Mesenchymal stem cell (in vitro differentiated cells and primary cell): ENCODE results near the gene NKD2.

ENCODE experiments used
- DNase-seq: peaks from one replicate; pipeline ENCODE4 v3.0.0-alpha.2; 2013
- H2AFZ ChIP-seq: one replicate; pipeline ENCODE4 v1.6.1; 2013; ENCODE audit warnings: low read depth, mild to moderate bottlenecking, control low read depth, inconsistent platforms, low read length, moderate library complexity
- H2AK5ac ChIP-seq: 2 replicates; pipeline ENCODE4 v1.6.1; 2013; ENCODE audit warnings: low read length, moderate library complexity, mild to moderate bottlenecking, inconsistent platforms; ENCODE audit not compliant: severe bottlenecking
- H2BK120ac ChIP-seq: one replicate; pipeline ENCODE4 v1.6.1; 2013; ENCODE audit warnings: low read depth, mild to moderate bottlenecking, inconsistent platforms, low read length, moderate library complexity
- H2BK12ac ChIP-seq, 2 experiments: one replicate each; pipeline ENCODE4 v1.6.1; 2013; ENCODE audit warnings: inconsistent platforms in 2 of 2, low read length in 2 of 2, mild to moderate bottlenecking in 2 of 2, moderate library complexity in 2 of 2, control low read depth in 1 of 2
- H2BK15ac ChIP-seq: one replicate; pipeline ENCODE4 v1.6.1; 2013; ENCODE audit warnings: mild to moderate bottlenecking, low read depth, inconsistent platforms; ENCODE audit not compliant: poor library complexity, severe bottlenecking
- H2BK5ac ChIP-seq: 2 replicates; pipeline ENCODE4 v1.6.1; 2013; ENCODE audit warnings: low read depth, mild to moderate bottlenecking, low read length, control low read depth, inconsistent platforms; ENCODE audit not compliant: poor library complexity, severe bottlenecking
- H3K14ac ChIP-seq, 2 experiments: one replicate each; pipeline ENCODE4 v1.6.1; 2013; ENCODE audit warnings: inconsistent platforms in 2 of 2, low read length in 2 of 2, control low read depth in 1 of 2, mild to moderate bottlenecking in 1 of 2, moderate library complexity in 1 of 2
- H3K18ac ChIP-seq, 2 experiments: one replicate each; pipeline ENCODE4 v1.6.1; 2013; ENCODE audit warnings: inconsistent platforms in 2 of 2, low read length in 2 of 2, control low read depth in 1 of 2, low read depth in 1 of 2, mild to moderate bottlenecking in 1 of 2
- H3K23ac ChIP-seq, 2 experiments: one replicate each; pipeline ENCODE4 v1.6.1; 2013; ENCODE audit warnings: inconsistent platforms in 2 of 2, low read length in 2 of 2, mild to moderate bottlenecking in 2 of 2, moderate library complexity in 2 of 2, control low read depth in 1 of 2
- H3K27ac ChIP-seq: 2 replicates; pipeline ENCODE4 v1.5.1; 2013; ENCODE audit warnings: mild to moderate bottlenecking, moderate library complexity, low read length, control low read depth, inconsistent platforms; ENCODE audit not compliant: poor library complexity, severe bottlenecking
- H3K27me3 ChIP-seq, 2 experiments: 2 replicates each; pipeline versions ENCODE4 v1.6.1 to v1.7.0; 2013; ENCODE audit warnings: low read length in 2 of 2, mild to moderate bottlenecking in 2 of 2, moderate library complexity in 2 of 2, control low read depth in 1 of 2, inconsistent platforms in 1 of 2; ENCODE audit not compliant: control insufficient read depth in 1 of 2, insufficient read depth in 1 of 2
- H3K36me3 ChIP-seq, 2 experiments: 2 replicates each; pipeline versions ENCODE4 v1.6.1 to v1.7.0; 2013; ENCODE audit warnings: low read length in 2 of 2, control low read depth in 1 of 2, inconsistent platforms in 1 of 2, low read depth in 1 of 2, mild to moderate bottlenecking in 1 of 2; ENCODE audit not compliant: insufficient read depth in 2 of 2, control insufficient read depth in 1 of 2
- H3K4ac ChIP-seq, 2 experiments: one replicate each; pipeline ENCODE4 v1.6.1; 2013; ENCODE audit warnings: inconsistent platforms in 2 of 2, low read length in 2 of 2, mild to moderate bottlenecking in 2 of 2, moderate library complexity in 2 of 2, control low read depth in 1 of 2, low read depth in 1 of 2
- H3K4me1 ChIP-seq: 2 replicates; pipeline ENCODE4 v1.6.1; 2013; ENCODE audit warnings: low read depth, low read length, control low read depth; ENCODE audit not compliant: control insufficient read depth, insufficient read depth
- H3K4me2 ChIP-seq: 2 replicates; pipeline ENCODE4 v1.6.1; 2013; ENCODE audit warnings: low read length, mild to moderate bottlenecking, inconsistent platforms; ENCODE audit not compliant: poor library complexity, severe bottlenecking
- H3K4me3 ChIP-seq, 2 experiments: 2 replicates each; pipeline versions ENCODE4 v1.5.1 to v1.7.0; 2013; ENCODE audit warnings: low read length in 2 of 2, mild to moderate bottlenecking in 2 of 2, control low read depth in 1 of 2, low read depth in 1 of 2; ENCODE audit not compliant: insufficient read depth in 1 of 2
- H3K79me1 ChIP-seq: replicated peaks from 2 replicates; pipeline ENCODE4 v1.6.1; 2013; ENCODE audit warnings: mild to moderate bottlenecking, control low read depth, low read length, inconsistent platforms; ENCODE audit not compliant: poor library complexity, severe bottlenecking
- H3K9ac ChIP-seq: 2 replicates; pipeline ENCODE4 v1.7.0; 2013; ENCODE audit warnings: mild to moderate bottlenecking, low read length, moderate library complexity
- H3K9me3 ChIP-seq: 2 replicates; pipeline ENCODE4 v1.7.0; 2013; ENCODE audit warnings: mild to moderate bottlenecking, low read length; ENCODE audit not compliant: control insufficient read depth
- H4K8ac ChIP-seq: one replicate; pipeline ENCODE4 v1.6.1; 2013; ENCODE audit warnings: inconsistent platforms, mild to moderate bottlenecking, low read length, moderate library complexity
- H4K91ac ChIP-seq: one replicate; pipeline ENCODE4 v1.6.1; 2013; ENCODE audit warnings: mild to moderate bottlenecking, low read length, inconsistent platforms
- WGBS: methylation state at CpG from one replicate; pipeline ENCODE4 v1.1.7; 2013; ENCODE audit warnings: mixed read lengths; 5-methylcytosine and 5-hydroxymethylcytosine counted together

The NKD2 gene

GRCh38 chr5:1009359-1010180 is 968 bp downstream of the NKD2 start:
- no peak overlapping the region for H2AFZ ChIP-seq
- H3K79me1 ChIP-seq = no peaks in the 10 kb centered on the region
- no peak overlapping the region for H3K14ac ChIP-seq

GRCh38 chr5:1010181-1010510 is 1.5 kb downstream of the NKD2 start:
- H3K9me3 ChIP-seq = no peaks in the 10 kb centered on the region
- no peaks in the 10 kb centered on the region for H3K79me1 ChIP-seq
- H2BK5ac ChIP-seq = no peak overlapping the region
- peaks cover 10% of the 10 kb centered on the region for H3K4me1 ChIP-seq
- H3K4ac ChIP-seq = no peak overlapping the region
- H3K27me3 ChIP-seq = peaks cover 77 to 90% of the 10 kb centered on the region in 2 experiments
- no peak overlapping the region for H3K9ac ChIP-seq
- no peak overlapping the region for H4K8ac ChIP-seq
- no peak overlapping the region for H2AFZ ChIP-seq
- no peak overlapping the region for H2BK120ac ChIP-seq
- no peak overlapping the region for H2AK5ac ChIP-seq
- H3K4me2 ChIP-seq = no peak overlapping the region
- DNase-seq = no peak
- no peak overlapping the region for H2BK12ac ChIP-seq
- H2BK15ac ChIP-seq = no peak overlapping the region
- H3K18ac ChIP-seq = no peak overlapping the region
- H3K27ac ChIP-seq = no peak overlapping the region
- no peaks in the 10 kb centered on the region for H3K36me3 ChIP-seq
- H3K14ac ChIP-seq = no peak overlapping the region
- H3K4me3 ChIP-seq = no peak overlapping the region
- no peak overlapping the region for H3K23ac ChIP-seq
- 82% methylated on average over 3 of the region's 4 CpGs for WGBS
- H4K91ac ChIP-seq = no peak overlapping the region

More at GRCh38 chr5:1009359-1010180, 968 bp downstream of the NKD2 start:
- Histone ChIP-seq H3K27ac (no peak overlapping the region), H3K9ac (no peak overlapping the region), H3K4me3 (no peak overlapping the region), H2BK12ac (no peak overlapping the region), H3K4me2 (no peak overlapping the region), H3K18ac (no peak overlapping the region), H3K9me3 (no peaks in the 10 kb centered on the region), H4K8ac (no peak overlapping the region), H2AK5ac (no peak overlapping the region), H3K36me3 (no peaks in the 10 kb centered on the region), H3K23ac (peak overlapping the region in 1 of 2 experiments; percentile 68), H2BK15ac (no peak overlapping the region), H2BK120ac (no peak overlapping the region), H2BK5ac (no peak overlapping the region), H3K27me3 (peaks cover 78 to 91% of the 10 kb centered on the region in 2 experiments), H3K4ac (no peak overlapping the region), H4K91ac (peak overlapping the region; percentile 70), H3K4me1 (peaks cover 16% of the 10 kb centered on the region)
- 27% methylated on average over 39 of the region's 70 CpGs for WGBS
- no peak for DNase-seq

DNA sequence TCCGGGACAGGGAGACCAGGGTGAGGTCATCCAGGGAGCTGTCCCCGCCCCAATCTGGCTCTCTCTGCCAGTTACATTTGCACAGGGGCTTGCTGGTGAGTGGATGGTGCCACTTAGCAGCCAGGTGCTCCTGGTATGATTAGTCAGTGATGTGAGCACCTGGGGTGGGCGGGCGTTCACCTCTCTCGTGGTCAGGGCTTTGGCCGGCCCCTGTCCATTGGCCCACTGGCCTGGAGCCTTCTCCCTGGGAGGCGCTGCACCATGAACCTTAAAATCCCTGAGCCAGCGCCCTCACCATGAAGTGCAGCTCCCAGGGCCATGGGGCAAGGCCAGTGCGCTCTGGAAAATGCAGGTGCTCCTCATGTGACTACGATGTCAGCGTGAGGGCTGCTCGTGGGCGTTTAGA is 2.0 kb downstream of the NKD2 start:
- Histone ChIP-seq H3K4me3 (no peak overlapping the region), H3K14ac (no peak overlapping the region), H3K9me3 (no peaks in the 10 kb centered on the region), H3K27me3 (peaks cover 77 to 89% of the 10 kb centered on the region in 2 experiments), H2AFZ (no peak overlapping the region), H2BK15ac (no peak overlapping the region), H3K4me2 (no peak overlapping the region), H4K8ac (no peak overlapping the region), H2BK120ac (no peak overlapping the region), H3K9ac (no peak overlapping the region), H3K79me1 (no peaks in the 10 kb centered on the region), H3K4me1 (peaks cover 8% of the 10 kb centered on the region), H3K27ac (no peak overlapping the region), H2BK5ac (no peak overlapping the region), H4K91ac (no peak overlapping the region), H3K4ac (no peak overlapping the region), H2AK5ac (no peak overlapping the region), H3K18ac (no peak overlapping the region), H3K36me3 (no peaks in the 10 kb centered on the region), H2BK12ac (no peak overlapping the region), H3K23ac (no peak overlapping the region)
- no peak for DNase-seq
- WGBS = 77% methylated on average over 12 of the region's 13 CpGs

DNA sequence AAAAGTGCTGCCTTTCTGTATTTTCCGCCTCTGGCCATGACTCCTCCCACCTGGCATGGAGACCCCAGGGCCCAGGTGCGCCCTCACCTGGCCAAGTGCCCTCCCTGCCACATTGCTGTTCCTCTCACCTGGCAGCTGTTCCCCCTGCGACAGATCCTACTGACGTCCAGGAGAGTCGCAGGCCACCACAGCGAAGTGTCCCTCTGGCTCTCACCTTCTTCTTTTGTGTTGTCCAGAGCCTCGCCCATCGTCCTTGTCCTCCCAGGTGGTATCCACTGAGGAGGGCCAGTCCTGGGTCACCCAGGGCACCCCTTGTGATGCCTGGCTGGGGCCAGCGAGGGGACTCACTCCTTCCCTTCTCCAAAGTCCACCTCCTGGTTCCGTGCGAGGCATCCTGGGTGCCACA is 2.6 kb downstream of the NKD2 start:
- no peak overlapping the region for H4K8ac ChIP-seq
- no peak overlapping the region for H3K18ac ChIP-seq
- no peak overlapping the region for H2BK12ac ChIP-seq
- 56% methylated on average over 11 of the region's 11 CpGs for WGBS
- H3K36me3 ChIP-seq = no peaks in the 10 kb centered on the region
- no peak for DNase-seq
- H3K4ac ChIP-seq = no peak overlapping the region
- H4K91ac ChIP-seq = no peak overlapping the region
- peaks cover 77 to 89% of the 10 kb centered on the region in 2 experiments for H3K27me3 ChIP-seq
- H2BK15ac ChIP-seq = no peak overlapping the region
- H3K4me2 ChIP-seq = no peak overlapping the region
- H3K27ac ChIP-seq = no peak overlapping the region
- H3K79me1 ChIP-seq = no peaks in the 10 kb centered on the region
- H3K4me1 ChIP-seq = peaks cover 8% of the 10 kb centered on the region
- H3K9ac ChIP-seq = no peak overlapping the region
- H3K23ac ChIP-seq = peak overlapping the region in 1 of 2 experiments; percentile 78
- H2BK5ac ChIP-seq = no peak overlapping the region
- H2AK5ac ChIP-seq = no peak overlapping the region
- H3K14ac ChIP-seq = peak overlapping the region in 1 of 2 experiments; percentile 29
- H2BK120ac ChIP-seq = no peak overlapping the region
- no peak overlapping the region for H3K4me3 ChIP-seq
- H3K9me3 ChIP-seq = no peaks in the 10 kb centered on the region
- no peak overlapping the region for H2AFZ ChIP-seq
